ENCODE data around the gene NPAS3.

GRCh38 chr14:33762161-33762851, 823.6 kb downstream of the NPAS3 start:
- TF ChIP-seq CTCF (conservative IDR thresholded peaks at IDR 0.05; ENCODE audit: low read length) (no peak), EZH2phosphoT487 (IDR thresholded peaks at IDR 0.05; ENCODE audit: borderline replicate concordance) (no peak)

All from Loucy (cell line).